ENCODE results near the gene ZNF532. TPM values are rescaled to one million over a fixed set of nuclear protein-coding genes. Genes with fewer than 3 reads are reported as not detected.

The ZNF532 gene
- polyA plus RNA-seq, 3 donors = 0.76 to 18.5 (median 1.7) TPM

DNA sequence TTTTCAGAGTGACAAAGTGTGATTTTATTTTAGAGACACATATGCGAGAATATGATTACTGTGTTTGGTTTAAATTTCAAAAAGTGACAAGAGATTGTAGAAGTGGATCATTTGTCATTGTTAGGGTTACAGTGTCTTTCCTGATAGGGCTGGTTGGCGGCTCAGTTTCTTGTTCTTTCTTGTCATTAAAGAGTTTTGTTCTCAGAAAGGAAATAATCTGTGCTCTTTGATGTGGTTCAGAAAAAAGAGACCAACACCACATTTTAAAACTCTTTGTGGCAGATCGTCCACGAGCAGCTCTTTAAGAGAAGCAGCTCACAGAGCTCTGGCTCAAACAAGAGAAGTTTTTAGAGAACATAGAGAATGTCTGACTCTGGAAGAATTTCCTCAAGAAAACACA lies 45.6 kb upstream of the ZNF532 start:
- TF ChIP-seq, protein P1, sequence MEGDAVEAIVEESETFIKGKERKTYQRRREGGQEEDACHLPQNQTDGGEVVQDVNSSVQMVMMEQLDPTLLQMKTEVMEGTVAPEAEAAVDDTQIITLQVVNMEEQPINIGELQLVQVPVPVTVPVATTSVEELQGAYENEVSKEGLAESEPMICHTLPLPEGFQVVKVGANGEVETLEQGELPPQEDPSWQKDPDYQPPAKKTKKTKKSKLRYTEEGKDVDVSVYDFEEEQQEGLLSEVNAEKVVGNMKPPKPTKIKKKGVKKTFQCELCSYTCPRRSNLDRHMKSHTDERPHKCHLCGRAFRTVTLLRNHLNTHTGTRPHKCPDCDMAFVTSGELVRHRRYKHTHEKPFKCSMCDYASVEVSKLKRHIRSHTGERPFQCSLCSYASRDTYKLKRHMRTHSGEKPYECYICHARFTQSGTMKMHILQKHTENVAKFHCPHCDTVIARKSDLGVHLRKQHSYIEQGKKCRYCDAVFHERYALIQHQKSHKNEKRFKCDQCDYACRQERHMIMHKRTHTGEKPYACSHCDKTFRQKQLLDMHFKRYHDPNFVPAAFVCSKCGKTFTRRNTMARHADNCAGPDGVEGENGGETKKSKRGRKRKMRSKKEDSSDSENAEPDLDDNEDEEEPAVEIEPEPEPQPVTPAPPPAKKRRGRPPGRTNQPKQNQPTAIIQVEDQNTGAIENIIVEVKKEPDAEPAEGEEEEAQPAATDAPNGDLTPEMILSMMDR (IDR thresholded peaks at IDR 0.05) = no peak
- Histone ChIP-seq H3K4me3 (replicated peaks in 1 of 3; ENCODE audit: low read depth in 2 of 3, low read length in 3 of 3) (no peak overlapping the region), H3K4me2 (replicated peaks; ENCODE audit: extremely low read depth, low read length, poor library complexity, severe bottlenecking) (no peak overlapping the region), H3K4me1 (ENCODE audit: control insufficient read depth in 1 of 2, insufficient read depth in 2 of 2, low read length in 2 of 2) (no peaks in the 10 kb centered on the region), H3K27ac (ENCODE audit: low read depth in 1 of 2, low read length in 2 of 2) (no peak overlapping the region), H3K36me3 (replicated peaks in 1 of 2; ENCODE audit: control insufficient read depth in 1 of 2, insufficient read depth in 2 of 2, low read length in 2 of 2) (no peaks in the 10 kb centered on the region), H3K27me3 (ENCODE audit: control insufficient read depth in 2 of 2, insufficient read depth in 2 of 2, low read length in 2 of 2) (no peaks in the 10 kb centered on the region), H3K79me2 (ENCODE audit: insufficient read depth, low read length) (no peaks in the 10 kb centered on the region), H4K20me1 (ENCODE audit: insufficient read depth, low read length) (no peaks in the 10 kb centered on the region), H2AFZ (ENCODE audit: insufficient read depth, low read depth, low read length, poor library complexity, severe bottlenecking) (no peak overlapping the region), H3K9me3 (replicated peaks in 1 of 2; ENCODE audit: control insufficient read depth in 1 of 2, insufficient read depth in 1 of 2, low read length in 2 of 2) (no peaks in the 10 kb centered on the region), H3K9ac (ENCODE audit: insufficient read depth, low read length, poor library complexity, severe bottlenecking) (no peak overlapping the region)
- DNase-seq = no peak
- Mint-ChIP-seq H3K27ac (no peak overlapping the region), H3K4me1 (no peaks in the 10 kb centered on the region), H3K9me3 (peaks cover 0 to 4% (median 3%) of the 10 kb centered on the region in 7 donors), H3K4me3 (no peak overlapping the region), H3K36me3 (no peaks in the 10 kb centered on the region), H3K27me3 (ENCODE audit: low read depth in 3 of 3) (peaks cover 0 to 5% (median 4%) of the 10 kb centered on the region in 3 donors)
- 11% methylated on average over 1 of the region's 4 CpGs for WGBS (ENCODE audit: insufficient coverage)
- intact Hi-C loops (cut with micrococcal nuclease) = no loop called here

DNA sequence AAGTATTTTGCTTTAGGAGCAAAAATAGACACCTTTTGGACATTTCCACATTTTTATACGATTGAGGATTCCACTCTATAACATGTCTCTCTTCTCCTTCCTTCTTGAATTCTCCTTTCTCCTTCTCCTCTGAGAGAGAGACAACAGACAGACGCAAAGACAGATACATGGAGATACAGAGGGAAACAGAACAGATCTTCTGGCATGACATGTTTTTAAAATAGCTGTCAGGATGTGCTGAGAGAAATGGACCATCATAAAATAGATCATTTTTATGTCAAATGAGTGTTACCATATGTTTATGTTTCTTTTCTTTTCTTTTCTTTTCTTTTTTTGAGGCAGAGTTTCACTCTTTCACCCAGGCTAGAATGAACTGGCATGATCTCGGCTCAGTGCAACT lies 44.4 kb upstream of the ZNF532 start:
- Histone ChIP-seq H3K4me2 (replicated peaks; ENCODE audit: extremely low read depth, low read length, poor library complexity, severe bottlenecking) (no peak overlapping the region), H3K4me3 (replicated peaks in 1 of 3; ENCODE audit: low read depth in 2 of 3, low read length in 3 of 3) (no peak overlapping the region), H3K9me3 (replicated peaks in 1 of 2; ENCODE audit: control insufficient read depth in 1 of 2, insufficient read depth in 1 of 2, low read length in 2 of 2) (no peaks in the 10 kb centered on the region), H4K20me1 (ENCODE audit: insufficient read depth, low read length) (no peaks in the 10 kb centered on the region), H3K9ac (ENCODE audit: insufficient read depth, low read length, poor library complexity, severe bottlenecking) (no peak overlapping the region), H3K4me1 (ENCODE audit: control insufficient read depth in 1 of 2, insufficient read depth in 2 of 2, low read length in 2 of 2) (no peaks in the 10 kb centered on the region), H2AFZ (ENCODE audit: insufficient read depth, low read depth, low read length, poor library complexity, severe bottlenecking) (no peak overlapping the region), H3K27me3 (ENCODE audit: control insufficient read depth in 2 of 2, insufficient read depth in 2 of 2, low read length in 2 of 2) (no peaks in the 10 kb centered on the region), H3K36me3 (replicated peaks in 1 of 2; ENCODE audit: control insufficient read depth in 1 of 2, insufficient read depth in 2 of 2, low read length in 2 of 2) (no peaks in the 10 kb centered on the region), H3K79me2 (ENCODE audit: insufficient read depth, low read length) (no peaks in the 10 kb centered on the region), H3K27ac (ENCODE audit: low read depth in 1 of 2, low read length in 2 of 2) (no peak overlapping the region)
- Mint-ChIP-seq H3K27me3 (ENCODE audit: low read depth in 3 of 3) (peaks cover 0 to 5% (median 5%) of the 10 kb centered on the region in 3 donors), H3K36me3 (no peaks in the 10 kb centered on the region), H3K4me1 (no peaks in the 10 kb centered on the region), H3K9me3 (no peaks in the 10 kb centered on the region), H3K27ac (no peak overlapping the region), H3K4me3 (no peak overlapping the region)
- intact Hi-C loops (cut with micrococcal nuclease) = no loop called here
- 100% methylated on average over 1 of the region's 3 CpGs for WGBS (ENCODE audit: insufficient coverage)
- DNase-seq = no peak
- TF ChIP-seq, protein P1 (IDR thresholded peaks at IDR 0.05) = no peak

All from CD14-positive monocyte (primary cell).